Mucosa of stomach (tissue), 1 donor: ENCODE results near the gene MFN1.

ENCODE experiments used
- H3K27me3 ChIP-seq: one replicate; pipeline ENCODE4 v1.7.0; 2013; ENCODE audit warnings: mild to moderate bottlenecking, low read length; ENCODE audit not compliant: control insufficient read depth, insufficient read depth
- H3K36me3 ChIP-seq: one replicate; pipeline ENCODE4 v1.7.0; 2013; ENCODE audit warnings: low read length; ENCODE audit not compliant: control insufficient read depth, insufficient read depth
- H3K4me1 ChIP-seq: one replicate; pipeline ENCODE4 v1.7.0; 2013; ENCODE audit warnings: mild to moderate bottlenecking, low read length; ENCODE audit not compliant: control insufficient read depth, insufficient read depth
- H3K4me3 ChIP-seq: one replicate; pipeline ENCODE4 v1.7.0; 2013; ENCODE audit warnings: low read length
- H3K9ac ChIP-seq: one replicate; pipeline ENCODE4 v1.7.0; 2013; ENCODE audit warnings: mild to moderate bottlenecking, low read length, moderate library complexity
- H3K9me3 ChIP-seq: one replicate; pipeline ENCODE4 v1.7.0; 2013; ENCODE audit warnings: mild to moderate bottlenecking, low read length, moderate library complexity; ENCODE audit not compliant: control insufficient read depth
- donor health status: Pancreatic carcinoma.

MFN1 gene

DNA sequence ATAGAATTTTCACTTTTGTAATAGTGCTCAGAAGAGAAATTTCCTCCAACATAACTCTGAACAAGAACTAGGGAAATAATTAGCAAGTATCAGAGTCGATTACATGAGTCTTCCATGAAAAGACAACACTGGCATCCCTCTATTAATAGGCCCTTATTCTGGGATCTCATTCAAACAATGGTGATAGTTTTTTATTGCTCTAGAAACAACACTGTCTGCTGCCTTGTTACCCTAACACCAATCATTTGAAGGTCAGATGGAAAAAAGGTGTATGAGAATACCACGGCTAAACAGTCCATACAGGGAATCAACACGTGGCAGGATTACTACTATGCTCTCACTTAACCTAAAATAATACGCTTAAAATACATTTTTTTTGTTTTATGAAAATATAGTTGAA is 67.9 kb downstream of the MFN1 start:
- H3K27me3 ChIP-seq = no peaks in the 10 kb centered on the region
- H3K9me3 ChIP-seq = no peaks in the 10 kb centered on the region
- H3K9ac ChIP-seq = no peak overlapping the region
- no peaks in the 10 kb centered on the region for H3K36me3 ChIP-seq
- H3K4me1 ChIP-seq = no peaks in the 10 kb centered on the region
- H3K4me3 ChIP-seq = no peak overlapping the region

DNA sequence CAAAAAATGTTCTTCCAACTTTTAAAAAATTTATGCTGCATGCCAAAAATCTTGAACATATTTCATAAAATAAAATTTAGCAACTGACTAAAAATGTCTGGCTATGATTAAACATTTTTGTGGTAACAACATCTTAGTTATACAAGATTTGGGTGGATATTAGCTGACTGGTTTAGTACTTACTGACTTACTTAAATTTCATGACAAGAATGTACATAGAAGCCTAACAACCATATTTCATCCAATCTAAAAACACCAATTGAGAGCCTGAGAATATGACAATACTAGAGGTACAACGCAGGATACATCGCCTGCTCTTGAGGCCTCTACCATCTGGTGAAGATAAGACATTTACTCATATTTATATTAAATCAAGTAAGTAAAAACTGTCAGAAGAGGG is 69.2 kb downstream of the MFN1 start:
- no peaks in the 10 kb centered on the region for H3K4me1 ChIP-seq
- H3K9me3 ChIP-seq = no peaks in the 10 kb centered on the region
- H3K9ac ChIP-seq = no peak overlapping the region
- no peaks in the 10 kb centered on the region for H3K36me3 ChIP-seq
- H3K4me3 ChIP-seq = no peak overlapping the region
- no peaks in the 10 kb centered on the region for H3K27me3 ChIP-seq

DNA sequence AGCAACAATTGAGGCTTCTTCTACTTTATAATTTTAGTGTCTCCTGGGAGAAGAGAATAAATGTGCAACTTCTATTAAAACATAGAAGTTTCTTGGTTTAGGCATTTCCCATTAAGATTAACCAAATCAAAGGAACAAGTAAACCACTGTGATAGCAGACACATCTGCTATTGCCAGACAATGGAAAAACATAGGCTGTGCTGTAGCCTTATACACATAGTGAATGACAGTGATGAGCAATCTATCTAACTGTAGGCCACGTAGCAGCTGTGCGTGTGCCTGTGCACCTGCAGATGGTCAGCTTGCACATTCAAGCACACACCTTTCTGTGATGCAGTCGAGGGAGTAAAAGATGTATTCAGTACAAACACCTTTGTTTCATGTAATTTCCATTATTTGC is 71.1 kb downstream of the MFN1 start:
- Histone ChIP-seq H3K36me3 (no peaks in the 10 kb centered on the region), H3K9me3 (no peaks in the 10 kb centered on the region), H3K4me3 (no peak overlapping the region), H3K27me3 (no peaks in the 10 kb centered on the region), H3K9ac (no peak overlapping the region), H3K4me1 (no peaks in the 10 kb centered on the region)

DNA sequence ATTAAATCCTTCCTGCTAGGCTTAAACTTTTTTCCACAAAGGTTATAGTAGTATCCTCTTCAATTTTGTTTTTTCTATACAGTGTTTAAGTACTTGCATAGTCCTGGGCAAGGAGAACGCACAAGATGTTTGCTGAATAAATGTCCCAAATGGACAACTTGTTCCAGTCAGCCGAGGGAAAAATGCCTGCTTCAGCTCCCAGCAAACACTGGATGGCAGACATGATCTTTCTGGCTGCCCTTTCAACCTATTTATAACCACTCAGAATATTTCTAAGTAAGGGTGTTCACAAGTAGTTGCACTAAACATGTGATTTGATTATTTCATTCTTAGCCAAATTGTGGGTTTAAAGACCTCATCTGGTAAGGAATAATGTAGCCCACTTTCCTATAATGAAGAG is 74.0 kb downstream of the MFN1 start:
- Histone ChIP-seq H3K9me3 (no peaks in the 10 kb centered on the region), H3K4me3 (no peak overlapping the region), H3K27me3 (no peaks in the 10 kb centered on the region), H3K9ac (no peak overlapping the region), H3K4me1 (no peaks in the 10 kb centered on the region), H3K36me3 (no peaks in the 10 kb centered on the region)

DNA sequence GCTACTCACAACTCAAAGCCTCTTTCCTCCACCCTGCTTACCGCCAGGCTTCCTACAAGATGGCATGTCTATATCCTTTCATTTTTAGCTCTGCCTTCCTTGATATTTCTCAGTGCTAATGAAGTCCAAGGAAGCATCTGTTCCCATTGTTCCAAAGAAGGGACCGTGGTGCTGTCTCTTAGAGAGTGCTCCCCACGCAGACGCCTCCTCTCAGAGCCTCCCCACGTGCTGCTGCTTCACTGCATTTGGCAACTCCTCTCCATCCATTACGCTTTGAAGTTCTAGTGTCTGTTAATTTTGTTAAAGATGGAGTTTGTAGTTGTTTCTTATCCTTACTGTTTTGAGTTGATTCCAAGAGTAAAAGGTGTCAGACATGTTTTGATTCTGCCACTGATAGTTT is 77.6 kb downstream of the MFN1 start:
- Histone ChIP-seq H3K4me3 (no peak overlapping the region), H3K36me3 (no peaks in the 10 kb centered on the region), H3K4me1 (no peaks in the 10 kb centered on the region)

DNA sequence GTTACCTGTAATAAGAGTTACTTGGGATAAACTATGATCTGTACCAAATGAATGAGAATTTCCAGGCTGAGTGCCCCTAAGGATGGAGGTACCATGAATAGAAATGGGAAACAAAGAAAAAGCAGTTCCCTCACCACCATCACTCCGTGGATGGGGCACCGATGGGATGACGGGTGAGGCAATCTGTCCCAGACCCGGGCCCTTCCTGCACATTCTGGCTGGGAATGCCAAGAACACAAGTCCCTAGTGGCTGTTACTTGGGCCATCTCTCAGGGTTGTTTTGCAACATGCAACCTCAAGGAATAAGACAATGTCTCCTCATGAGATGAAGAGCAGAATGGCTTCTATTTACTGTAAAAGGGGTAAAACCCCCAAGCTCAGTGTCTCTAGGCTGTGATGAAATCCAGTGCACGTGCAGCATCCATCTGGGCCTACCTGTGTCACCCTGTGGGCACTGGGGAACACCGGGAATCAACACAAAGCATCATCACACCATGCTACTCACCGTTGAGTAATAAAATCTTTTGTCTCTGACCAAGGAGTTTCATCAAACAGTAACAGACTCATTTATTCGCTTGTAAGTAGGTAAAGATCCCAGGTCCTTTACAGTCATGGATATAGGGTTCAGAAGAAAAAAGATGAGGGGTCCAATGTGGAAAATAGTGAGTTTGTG is 81.5 kb downstream of the MFN1 start:
- Histone ChIP-seq H3K27me3 (no peaks in the 10 kb centered on the region), H3K4me3 (no peak overlapping the region), H3K4me1 (no peaks in the 10 kb centered on the region), H3K9me3 (no peaks in the 10 kb centered on the region), H3K36me3 (no peaks in the 10 kb centered on the region), H3K9ac (no peak overlapping the region)

More for the DNA sequence above, 77.6 kb downstream of the MFN1 start:
- no peaks in the 10 kb centered on the region for H3K9me3 ChIP-seq
- no peaks in the 10 kb centered on the region for H3K27me3 ChIP-seq
- no peak overlapping the region for H3K9ac ChIP-seq

DNA sequence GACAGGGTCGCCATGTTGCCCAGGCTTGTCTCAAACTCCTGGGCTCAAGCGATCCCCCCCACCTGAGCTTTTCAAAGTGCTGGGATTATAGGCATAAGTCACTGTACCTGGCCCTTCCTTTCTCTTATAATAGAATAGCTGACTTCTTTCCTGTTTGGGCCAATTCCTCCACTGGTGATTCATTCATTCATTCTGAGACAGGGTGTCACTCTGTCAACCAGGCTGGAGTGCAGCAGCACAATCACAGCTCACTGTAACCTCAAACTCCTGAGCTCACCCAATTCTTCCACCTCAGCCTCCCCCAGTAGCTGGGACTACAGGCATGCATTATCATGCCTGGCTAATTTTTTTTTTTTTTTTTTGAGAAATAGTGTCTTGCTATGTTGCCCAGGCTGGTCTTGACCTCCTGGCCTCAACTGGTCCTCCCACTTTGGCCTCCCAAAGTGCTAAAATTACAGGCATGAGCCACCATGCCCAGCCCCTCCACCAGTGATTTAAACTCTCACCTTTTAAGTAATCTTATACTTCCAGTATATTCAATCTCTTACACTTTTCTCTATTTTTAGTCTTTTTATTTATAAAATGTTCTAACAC is 82.9 kb downstream of the MFN1 start:
- no peaks in the 10 kb centered on the region for H3K4me1 ChIP-seq
- no peaks in the 10 kb centered on the region for H3K36me3 ChIP-seq
- H3K9me3 ChIP-seq = no peaks in the 10 kb centered on the region

DNA sequence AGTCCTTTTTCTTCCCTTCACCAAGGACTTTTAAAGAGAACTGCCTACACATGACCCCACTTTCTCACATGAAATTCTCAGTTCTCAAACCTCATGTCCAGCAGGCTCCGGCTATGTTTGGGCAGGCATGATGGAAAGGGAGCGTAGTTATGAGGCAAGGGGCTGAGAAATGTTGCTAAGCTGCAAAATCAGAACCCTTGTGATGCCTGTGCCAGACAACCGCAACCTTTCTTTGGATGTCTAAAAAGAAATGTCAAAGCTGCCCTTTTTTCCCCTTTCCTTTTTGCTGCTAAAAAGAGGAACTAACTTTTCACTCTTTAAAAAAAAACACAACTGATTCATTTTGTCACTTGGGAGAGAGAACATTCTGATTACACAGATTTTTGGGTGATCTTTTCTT is 84.5 kb downstream of the MFN1 start:
- Histone ChIP-seq H3K27me3 (no peaks in the 10 kb centered on the region), H3K9me3 (no peaks in the 10 kb centered on the region), H3K36me3 (no peaks in the 10 kb centered on the region), H3K4me1 (no peaks in the 10 kb centered on the region), H3K9ac (no peak overlapping the region), H3K4me3 (no peak overlapping the region)

More for the DNA sequence above, 82.9 kb downstream of the MFN1 start:
- H3K4me3 ChIP-seq = no peak overlapping the region
- no peaks in the 10 kb centered on the region for H3K27me3 ChIP-seq
- no peak overlapping the region for H3K9ac ChIP-seq

DNA sequence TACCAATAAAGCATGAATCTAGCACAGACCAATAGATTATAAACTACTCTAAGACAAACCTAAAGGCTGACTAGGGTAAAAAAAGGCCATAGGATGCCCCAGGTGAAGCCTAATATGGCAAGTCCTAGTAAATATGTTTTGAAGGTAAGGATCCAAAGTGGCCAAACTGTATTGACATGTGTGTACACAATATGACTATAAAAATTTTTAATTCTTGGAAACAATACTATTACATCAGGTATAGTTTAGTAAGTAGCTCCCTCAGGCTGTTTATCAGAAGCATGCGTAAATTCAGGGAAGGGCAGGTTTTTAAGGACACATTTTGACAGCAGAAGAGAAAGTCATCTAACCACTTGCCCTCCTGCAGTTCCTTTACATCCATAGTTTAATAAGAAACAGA is 84.9 kb downstream of the MFN1 start:
- Histone ChIP-seq H3K4me3 (no peak overlapping the region), H3K4me1 (no peaks in the 10 kb centered on the region), H3K9ac (no peak overlapping the region), H3K36me3 (no peaks in the 10 kb centered on the region), H3K9me3 (no peaks in the 10 kb centered on the region), H3K27me3 (no peaks in the 10 kb centered on the region)

DNA sequence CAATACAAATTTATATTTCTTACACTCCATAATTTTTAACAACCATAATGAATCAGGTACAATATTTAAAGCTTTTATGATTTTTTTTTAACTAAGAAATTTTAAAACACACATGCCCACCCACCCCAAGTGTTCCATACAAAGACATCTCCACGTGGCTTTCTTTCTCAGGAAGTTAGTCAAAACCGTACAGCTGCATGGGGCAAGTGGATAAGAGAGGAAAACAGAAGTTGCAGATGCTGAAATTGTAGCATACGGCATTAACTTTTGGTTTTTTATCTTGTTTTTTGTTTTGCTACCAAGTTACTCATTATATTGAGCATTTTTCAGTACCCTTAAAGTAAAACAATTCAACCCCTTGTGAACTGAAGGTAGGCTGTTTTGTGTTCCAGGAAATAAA is 89.0 kb downstream of the MFN1 start:
- Histone ChIP-seq H3K9me3 (no peaks in the 10 kb centered on the region), H3K27me3 (no peaks in the 10 kb centered on the region), H3K4me1 (no peaks in the 10 kb centered on the region), H3K9ac (no peak overlapping the region), H3K36me3 (no peaks in the 10 kb centered on the region), H3K4me3 (no peak overlapping the region)

DNA sequence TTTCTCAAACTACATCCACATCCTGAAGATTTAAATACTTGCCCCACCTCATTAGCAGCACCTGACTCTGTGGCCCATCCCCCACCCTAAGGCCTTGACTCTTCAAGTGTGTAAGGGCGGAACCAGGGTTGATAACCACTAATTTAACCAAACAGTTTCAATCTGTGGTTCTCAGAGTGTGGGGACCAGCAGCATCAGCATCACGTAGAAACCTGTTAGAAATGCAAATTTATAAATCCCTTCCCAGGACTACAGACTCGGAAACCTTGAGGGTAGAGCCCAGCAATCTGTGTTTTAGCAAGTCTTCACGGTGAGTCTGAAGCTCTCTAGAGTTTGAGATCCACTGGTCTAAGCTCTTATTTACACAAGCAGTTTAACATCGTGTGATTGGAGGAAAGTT is 91.3 kb downstream of the MFN1 start:
- H3K9me3 ChIP-seq = no peaks in the 10 kb centered on the region
- H3K4me3 ChIP-seq = no peak overlapping the region
- no peaks in the 10 kb centered on the region for H3K4me1 ChIP-seq
- H3K9ac ChIP-seq = no peak overlapping the region
- H3K36me3 ChIP-seq = no peaks in the 10 kb centered on the region
- no peaks in the 10 kb centered on the region for H3K27me3 ChIP-seq
